ENCODE data around the gene SLC25A47. TPM values are rescaled to one million over a fixed set of nuclear protein-coding genes. Genes with fewer than 3 reads are reported as not detected.
A peak's percentile ranks its signal among the peaks of the same experiment; 100 is the strongest.
"Not testable (repeated sequence)": the region's sequence is repeated elsewhere in the genome, so short reads cannot be mapped to it uniquely, and the experiment has no call there.

The SLC25A47 gene
- total and polyA plus RNA-seq, 2 experiments from 2014 or later: not detected

DNA sequence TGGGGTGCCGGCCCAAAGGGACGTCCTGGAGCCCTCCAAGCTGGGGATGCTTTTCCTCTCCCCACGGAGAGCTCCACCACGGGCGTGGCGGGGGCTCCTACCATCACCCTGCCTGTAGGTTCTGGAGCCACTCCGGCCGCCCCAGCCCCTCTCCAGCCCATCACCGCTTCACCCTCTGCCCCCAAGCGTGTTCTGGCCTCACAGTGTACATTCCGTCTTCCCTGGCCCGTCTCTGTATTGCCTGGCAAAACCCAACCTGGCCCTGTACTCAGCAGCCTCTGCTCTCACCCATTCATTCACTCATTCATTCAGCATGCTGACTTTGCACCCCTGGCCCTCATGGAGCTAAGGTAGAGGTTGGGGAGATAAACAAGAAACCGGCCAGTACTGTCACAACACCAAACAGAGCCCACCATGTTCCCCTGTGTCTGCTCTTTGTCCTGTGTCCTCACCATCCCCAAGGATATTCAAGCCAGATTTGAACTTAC is 37.2 kb upstream of the SLC25A47 start:
- peaks cover 15% of the 10 kb centered on the region; the same call in 1 of the 2 replicates for H3F3A ChIP-seq (ENCODE audit: insufficient read depth)
- peak overlapping the region; percentile 84 for H3K4me2 ChIP-seq (ENCODE audit: unreplicated experiment)
- H3K27me3 ChIP-seq (replicated peaks; ENCODE audit: insufficient read depth): no peaks in the 10 kb centered on the region
- H3K9me2 ChIP-seq (ENCODE audit: insufficient read depth): no peaks in the 10 kb centered on the region
- in situ Hi-C loops (cut with MboI): no loop called here
- WGBS, 2 experiments (ENCODE audit: low coverage in 1 of 2, low lambda C conversion rate in 2 of 2, missing lambda C conversion rate in 2 of 2): 35 to 42% methylated on average over 7 to 8 of the region's 13 CpGs
- H4K20me1 ChIP-seq (ENCODE audit: insufficient read depth): no peaks in the 10 kb centered on the region
- no peak overlapping the region for H3K27ac ChIP-seq
- TF ChIP-seq EZH2phosphoT487 (IDR thresholded peaks at IDR 0.05; ENCODE audit: insufficient read depth, low read depth) (no peak), EZH2 (IDR thresholded peaks at IDR 0.05; ENCODE audit: insufficient read depth, poor library complexity, severe bottlenecking) (no peak)
- DNase-seq: no peak
- H3K9ac ChIP-seq: peak overlapping the region; percentile 93
- peak overlapping the region; percentile 78 for H3K4me3 ChIP-seq
- H3K9me3 ChIP-seq (ENCODE audit: low read depth): no peaks in the 10 kb centered on the region
- peaks cover 40% of the 10 kb centered on the region for H3K79me2 ChIP-seq (ENCODE audit: insufficient read depth)
- no peaks in the 10 kb centered on the region for H3K4me1 ChIP-seq (ENCODE audit: insufficient read depth)
- H2AFZ ChIP-seq: no peak overlapping the region; the same call in 1 of the 2 replicates
- no peaks in the 10 kb centered on the region for H3K36me3 ChIP-seq (ENCODE audit: low read depth)

DNA sequence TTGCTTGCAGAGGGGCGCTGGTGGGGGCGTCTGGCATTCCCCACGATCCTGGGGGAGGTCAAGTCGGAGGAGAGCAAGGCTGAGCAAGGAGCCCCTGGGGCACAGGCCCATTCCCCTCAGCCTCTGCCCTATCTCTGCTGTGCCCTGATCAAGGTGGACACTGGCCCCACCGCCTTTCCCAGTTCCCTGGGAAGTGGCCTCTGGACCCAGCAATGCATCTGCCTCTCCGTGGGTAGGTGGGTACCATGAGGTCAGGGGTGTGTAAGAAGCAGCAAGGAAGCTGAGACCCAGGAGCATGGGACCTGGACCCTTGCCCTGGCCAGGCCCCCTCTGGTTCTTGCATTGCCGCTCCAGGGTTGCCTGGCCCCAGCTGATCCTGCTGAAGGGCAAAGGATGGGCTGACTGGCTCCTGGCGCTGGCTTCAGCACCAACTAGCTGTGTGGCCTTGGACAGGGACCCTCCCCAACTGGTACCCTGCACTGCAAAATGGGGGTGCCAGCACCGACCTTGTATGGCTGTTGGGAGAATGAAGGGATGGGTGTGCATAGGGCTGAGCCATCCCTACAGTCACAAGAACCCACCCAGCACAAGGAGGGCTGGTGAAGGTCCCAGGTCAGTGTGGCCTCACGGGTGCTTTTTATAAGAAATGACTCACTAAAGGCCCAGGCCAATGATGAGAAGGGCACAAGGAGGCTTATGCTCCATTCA is 36.5 kb upstream of the SLC25A47 start:
- Histone ChIP-seq H3K4me1 (ENCODE audit: insufficient read depth) (no peaks in the 10 kb centered on the region), H3K79me2 (ENCODE audit: insufficient read depth) (peaks cover 33% of the 10 kb centered on the region), H3K4me3 (no peak overlapping the region), H2AFZ (no peak overlapping the region), H4K20me1 (ENCODE audit: insufficient read depth) (no peaks in the 10 kb centered on the region), H3K4me2 (ENCODE audit: unreplicated experiment) (no peak overlapping the region), H3F3A (ENCODE audit: insufficient read depth) (peaks cover 15% of the 10 kb centered on the region; the same call in 1 of the 2 replicates), H3K36me3 (ENCODE audit: low read depth) (no peaks in the 10 kb centered on the region), H3K27ac (no peak overlapping the region), H3K9me2 (ENCODE audit: insufficient read depth) (no peaks in the 10 kb centered on the region), H3K9me3 (ENCODE audit: low read depth) (no peaks in the 10 kb centered on the region), H3K9ac (no peak overlapping the region), H3K27me3 (replicated peaks; ENCODE audit: insufficient read depth) (no peaks in the 10 kb centered on the region)
- TF ChIP-seq EZH2phosphoT487 (IDR thresholded peaks at IDR 0.05; ENCODE audit: insufficient read depth, low read depth) (no peak), EZH2 (IDR thresholded peaks at IDR 0.05; ENCODE audit: insufficient read depth, poor library complexity, severe bottlenecking) (no peak)
- 61 to 76% methylated on average over 7 to 9 of the region's 10 CpGs for WGBS, 2 experiments (ENCODE audit: low coverage in 1 of 2, low lambda C conversion rate in 2 of 2, missing lambda C conversion rate in 2 of 2)
- in situ Hi-C loops (cut with MboI): no loop called here
- no peak for DNase-seq

DNA sequence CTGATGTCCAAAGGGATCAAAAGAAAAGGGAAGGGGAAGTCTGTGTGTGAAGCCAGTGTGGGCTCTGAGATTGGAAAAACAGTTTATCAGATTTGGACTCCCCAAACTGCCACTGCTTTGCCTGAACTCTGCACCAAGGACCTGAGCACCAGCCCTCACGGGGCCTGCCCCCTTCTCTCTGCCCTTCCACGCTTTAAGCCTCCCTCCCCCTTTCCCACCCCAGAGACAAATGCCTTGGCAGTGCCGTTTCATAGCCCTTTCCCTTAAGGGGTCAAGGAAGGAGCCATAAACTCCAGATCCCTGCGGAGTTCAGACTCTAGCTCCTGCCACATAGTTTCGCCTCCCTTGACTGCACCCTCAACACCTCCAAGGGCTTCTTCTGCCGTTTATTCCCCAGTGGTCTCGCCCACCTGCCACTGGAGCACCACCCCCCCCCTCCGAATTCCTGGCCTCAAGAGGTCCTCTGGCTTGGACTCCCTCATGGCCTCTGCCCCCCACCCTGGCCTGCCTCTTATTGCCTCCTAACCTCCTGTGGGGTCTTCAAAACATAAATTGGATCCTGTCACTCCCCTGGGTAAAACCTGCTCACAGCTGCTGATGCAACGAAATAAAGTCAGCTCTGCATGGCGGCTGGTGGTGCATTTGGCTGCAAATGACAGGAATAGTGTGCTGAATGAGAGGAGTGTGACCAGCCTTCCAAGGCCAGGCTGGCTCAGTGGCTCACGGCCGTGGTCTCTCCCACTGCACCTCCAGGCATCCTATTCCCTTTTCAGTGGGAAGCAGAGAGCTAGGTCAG is 35.7 kb upstream of the SLC25A47 start:
- H3K9me2 ChIP-seq (ENCODE audit: insufficient read depth): no peaks in the 10 kb centered on the region
- H3K27ac ChIP-seq: no peak overlapping the region
- no peaks in the 10 kb centered on the region for H3K9me3 ChIP-seq (ENCODE audit: low read depth)
- no peaks in the 10 kb centered on the region for H3K36me3 ChIP-seq (ENCODE audit: low read depth)
- in situ Hi-C loops (cut with MboI): no loop called here
- H2AFZ ChIP-seq: no peak overlapping the region
- H3K79me2 ChIP-seq (ENCODE audit: insufficient read depth): peaks cover 26% of the 10 kb centered on the region
- no peaks in the 10 kb centered on the region for H4K20me1 ChIP-seq (ENCODE audit: insufficient read depth)
- DNase-seq: no peak
- 78 to 79% methylated on average over 10 to 12 of the region's 12 CpGs for WGBS, 2 experiments (ENCODE audit: low coverage in 1 of 2, low lambda C conversion rate in 2 of 2, missing lambda C conversion rate in 2 of 2)
- H3K4me2 ChIP-seq (ENCODE audit: unreplicated experiment): no peak overlapping the region
- H3K27me3 ChIP-seq (replicated peaks; ENCODE audit: insufficient read depth): no peaks in the 10 kb centered on the region
- H3K9ac ChIP-seq: no peak overlapping the region
- peaks cover 15% of the 10 kb centered on the region; the same call in 1 of the 2 replicates for H3F3A ChIP-seq (ENCODE audit: insufficient read depth)
- H3K4me1 ChIP-seq (ENCODE audit: insufficient read depth): no peaks in the 10 kb centered on the region
- H3K4me3 ChIP-seq: no peak overlapping the region
- no peak for TF ChIP-seq EZH2phosphoT487 (IDR thresholded peaks at IDR 0.05; ENCODE audit: insufficient read depth, low read depth)
- no peak for TF ChIP-seq EZH2 (IDR thresholded peaks at IDR 0.05; ENCODE audit: insufficient read depth, poor library complexity, severe bottlenecking)

DNA sequence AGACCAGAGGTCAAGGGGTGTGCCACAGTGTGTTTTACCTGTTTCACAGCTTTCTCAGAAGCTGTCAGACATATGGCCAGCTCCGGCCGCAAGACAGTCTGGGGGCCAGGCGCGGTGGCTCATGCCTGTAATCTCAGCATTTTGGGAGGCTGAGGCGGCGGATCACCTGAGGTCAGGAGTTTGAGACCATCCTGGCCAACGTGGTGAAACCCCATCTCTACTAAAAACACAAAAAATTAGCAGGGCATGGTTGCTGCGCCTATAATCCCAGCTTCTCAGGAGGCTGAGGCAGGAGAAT is 35.2 kb upstream of the SLC25A47 start:
- H3K9ac ChIP-seq: not testable (repeated sequence)
- WGBS, 2 experiments (ENCODE audit: low coverage in 1 of 2, low lambda C conversion rate in 2 of 2, missing lambda C conversion rate in 2 of 2): 76 to 79% methylated on average over 8 of the region's 8 CpGs

More for the DNA sequence above, 35.2 kb upstream of the SLC25A47 start:
- DNase-seq; H3K27me3 ChIP-seq (replicated peaks; ENCODE audit: insufficient read depth); H3K36me3 ChIP-seq (ENCODE audit: low read depth); H3K9me3 ChIP-seq (ENCODE audit: low read depth); H4K20me1 ChIP-seq (ENCODE audit: insufficient read depth); H3K4me1 ChIP-seq (ENCODE audit: insufficient read depth); H2AFZ ChIP-seq; H3K4me2 ChIP-seq (ENCODE audit: unreplicated experiment); in situ Hi-C loops (cut with MboI); H3K27ac ChIP-seq; H3K4me3 ChIP-seq; H3K9me2 ChIP-seq (ENCODE audit: insufficient read depth): not testable (repeated sequence)
- Histone ChIP-seq H3F3A (ENCODE audit: insufficient read depth) (peaks cover 13% of the 10 kb centered on the region; the same call in 1 of the 2 replicates), H3K79me2 (ENCODE audit: insufficient read depth) (peaks cover 20% of the 10 kb centered on the region; the same call in 1 of the 2 replicates)
